ENCODE data around the gene RD3L. TPM values are rescaled to one million over a fixed set of nuclear protein-coding genes. Genes with fewer than 3 reads are reported as not detected.

Gene RD3L
- total and polyA plus RNA-seq, 10 of the 15 experiments (the other 5 are each of a cell fraction or from before 2014, with no cell fraction given): not detected

GRCh38 chr14:103984196-103984595, 41.9 kb upstream of the RD3L start:
- H3K9ac ChIP-seq (ENCODE audit: control insufficient read depth, insufficient read depth, low read length): no peak overlapping the region
- H2AFZ ChIP-seq (ENCODE audit: control insufficient read depth, low read depth, low read length): no peak overlapping the region
- ATAC-seq (no peak), FAIRE-seq (no peak), DNase-seq (ENCODE audit: low read depth, low spot score) (no peak)
- H4K20me1 ChIP-seq (ENCODE audit: control insufficient read depth, insufficient read depth): no peaks in the 10 kb centered on the region
- in situ Hi-C loops (cut with MboI) (loop anchor here (5.0 kb wide), 1 partner anchor 177 kb away; no protein-coding TSS in a partner anchor), intact Hi-C loops (cut with micrococcal nuclease; ENCODE audit: unreplicated experiment) (no loop called here)
- no peak overlapping the region for H3K4me3 ChIP-seq
- no peak overlapping the region for H3K4me2 ChIP-seq (ENCODE audit: control insufficient read depth, insufficient read depth)
- no peaks in the 10 kb centered on the region for H3K36me3 ChIP-seq (ENCODE audit: control insufficient read depth in 2 of 2, insufficient read depth in 2 of 2, low read length in 1 of 2)
- CTCF ChIA-PET: interaction anchor here (1.5 kb wide), 1 partner anchor 176 kb away, joined by 4 read pairs; no protein-coding TSS in a partner anchor
- TF ChIP-seq ZNF687 (IDR thresholded peaks at IDR 0.05) (no peak), RAD21 (IDR thresholded peaks at IDR 0.05; ENCODE audit: insufficient read depth, low read depth, low read length) (no peak), PAX8 (IDR thresholded peaks at IDR 0.05) (no peak), SIN3A (IDR thresholded peaks at IDR 0.05; ENCODE audit: low read depth, low read length) (no peak), ZBTB40 (IDR thresholded peaks at IDR 0.05; ENCODE audit: borderline replicate concordance) (no peak), CHD4 (IDR thresholded peaks at IDR 0.05) (no peak)
- no peaks in the 10 kb centered on the region for H3K27me3 ChIP-seq (replicated peaks in 1 of 2; ENCODE audit: control insufficient read depth in 2 of 2, insufficient read depth in 2 of 2, low read length in 1 of 2)
- no peaks in the 10 kb centered on the region for H3K79me2 ChIP-seq (ENCODE audit: control insufficient read depth, insufficient read depth, low read length)
- SMC1A ChIA-PET (ENCODE audit: uncharacterized antibody, unreplicated experiment): interaction anchor here (1.3 kb wide), 1 partner anchor 176 kb away, joined by 3 read pairs; no protein-coding TSS in a partner anchor
- no TSS peak for BruUV-seq (replicated peaks)
- RAD21 ChIA-PET (ENCODE audit: unreplicated experiment): no interaction called here
- H3K27ac ChIP-seq (ENCODE audit: control insufficient read depth, insufficient read depth): no peak overlapping the region
- H3K4me1 ChIP-seq (ENCODE audit: control insufficient read depth, insufficient read depth, low read length): no peaks in the 10 kb centered on the region
- 15% methylated on average over 5 of the region's 5 CpGs for WGBS (ENCODE audit: insufficient coverage, insufficient replicate concordance, low lambda C conversion rate, missing lambda C conversion rate)
- no peaks in the 10 kb centered on the region; the same call in 2 of the 3 replicates for H3K9me3 ChIP-seq (replicated peaks; ENCODE audit: control insufficient read depth, insufficient read depth, low read length)
- POLR2A ChIA-PET: no interaction called here
